HCT116 (cell line): ENCODE results near the gene SUGCT. TPM values are rescaled to one million over a fixed set of nuclear protein-coding genes. Genes with fewer than 3 reads are reported as not detected.

Experiments used
- ATAC-seq: fragments of 200-7000 bp; cut with Tn5 transposase; 2 replicates; pipeline ENCODE4 v1.9.1; 2020; ENCODE audit warnings: mild to moderate bottlenecking, moderate library complexity
- BruUV-seq: library from RNA; stranded (reverse); fragments of 400-500 nt; replicated peaks from 2 replicates; lab custom pipeline; 2021; lab: Mats Ljungman, UMichigan
- CTCF ChIA-PET: fragments of 300-600 bp; sonication (Branson Sonifier 250); formaldehyde crosslinking; loops from one replicate; lab custom pipeline; 2021; ENCODE audit warnings: antibody characterized with exemption; lab: Charles Lee
- POLR2A ChIA-PET: fragments of 300-600, 350-600 bp; sonication (Branson Sonifier 250); formaldehyde crosslinking; loops from one replicate; lab custom pipeline; 2021; ENCODE audit warnings: antibody characterized with exemption; lab: Charles Lee
- RAD21 ChIA-PET, 2 experiments: fragments of 300-600 bp; sonication (Branson Sonifier 250); formaldehyde crosslinking; loops; one replicate each; lab custom pipeline; 2023; ENCODE audit warnings: low total read pairs in 2 of 2; ENCODE audit not compliant: uncharacterized antibody in 2 of 2, unreplicated experiment in 2 of 2, low non-redundant PET in 1 of 2; lab: Charles Lee
- DNase-seq: peaks from one replicate; pipeline ENCODE4 v3.0.0-alpha.2; 2010; ENCODE audit warnings: low read depth, low spot score
- H2AFZ ChIP-seq: fragments of 200-600 bp; shearing (Covaris generic), sonication (generic); 2 replicates; pipeline ENCODE4 v1.6.1; 2017; ENCODE audit warnings: low read depth, mixed run types, mixed read lengths, antibody characterized with exemption, low read length; ENCODE audit not compliant: poor library complexity, severe bottlenecking
- H3K27ac ChIP-seq: 2 replicates; pipeline ENCODE4 v1.5.1; 2012; ENCODE audit warnings: low read depth, low read length
- H3K27me3 ChIP-seq: fragments of 200-600 bp; sonication (generic); 2 replicates; pipeline ENCODE4 v1.6.1; 2016; ENCODE audit warnings: mixed run types, low read length, mixed read lengths; ENCODE audit not compliant: insufficient read depth
- H3K36me3 ChIP-seq, 2 experiments: fragments of 200-500 bp in 1 of 2; fragments of 200-600 bp in 1 of 2; sonication (Bioruptor generic) in 1 of 2; sonication (generic) in 1 of 2; 2 replicates each; pipeline versions ENCODE4 v1.5.1 to v1.6.1; 2014 to 2016; ENCODE audit warnings: low read length in 2 of 2, inconsistent platforms in 1 of 2, mixed read lengths in 1 of 2, mixed run types in 1 of 2; ENCODE audit not compliant: insufficient read depth in 2 of 2, control insufficient read depth in 1 of 2
- H3K4me1 ChIP-seq, 2 experiments: fragments of 200-600 bp in 1 of 2; sonication (generic) in 1 of 2; 2 replicates each; pipeline versions ENCODE4 v1.5.1 to v1.6.1; 2012 to 2017; ENCODE audit warnings: low read length in 2 of 2, inconsistent platforms in 1 of 2, mild to moderate bottlenecking in 1 of 2, mixed read lengths in 1 of 2, mixed run types in 1 of 2, moderate library complexity in 1 of 2; ENCODE audit not compliant: insufficient read depth in 2 of 2, control insufficient read depth in 1 of 2
- H3K4me2 ChIP-seq: fragments of 200-600 bp; sonication (generic); 2 replicates; pipeline ENCODE4 v1.6.1; 2017; ENCODE audit warnings: mixed run types, low read length, mixed read lengths
- H3K4me3 ChIP-seq, 2 experiments: fragments of 200-600 bp in 1 of 2; sonication (generic) in 1 of 2; replicated peaks in 1 of 2; 2 replicates each; pipeline ENCODE4 v1.5.1; 2011 to 2016; ENCODE audit warnings: low read length in 2 of 2, control low read depth in 1 of 2, low read depth in 1 of 2, mild to moderate bottlenecking in 1 of 2, mixed read lengths in 1 of 2, mixed run types in 1 of 2
- H3K79me2 ChIP-seq: fragments of 200-600 bp; sonication (generic); 2 replicates; pipeline ENCODE4 v1.6.1; 2017; ENCODE audit warnings: mild to moderate bottlenecking, mixed run types, low read length, moderate library complexity, mixed read lengths; ENCODE audit not compliant: insufficient read depth
- H3K9ac ChIP-seq: fragments of 200-600 bp; sonication (generic); 2 replicates; pipeline ENCODE4 v1.6.1; 2016; ENCODE audit warnings: low read length, mixed read lengths
- H3K9me2 ChIP-seq: fragments of 200-600 bp; sonication (generic), shearing (Covaris generic); 2 replicates; pipeline ENCODE4 v1.6.1; 2017; ENCODE audit warnings: mixed run types, mild to moderate bottlenecking, moderate library complexity; ENCODE audit not compliant: insufficient read depth
- H3K9me3 ChIP-seq, 2 experiments: fragments of 200-500 bp in 1 of 2; fragments of 200-600 bp in 1 of 2; sonication (Bioruptor generic) in 1 of 2; sonication (generic) in 1 of 2; 2 replicates each; pipeline ENCODE4 v1.6.1; 2014 to 2017; ENCODE audit warnings: low read length in 2 of 2, mixed read lengths in 2 of 2, inconsistent platforms in 1 of 2, low read depth in 1 of 2, mild to moderate bottlenecking in 1 of 2, mixed run types in 1 of 2, moderate library complexity in 1 of 2; ENCODE audit not compliant: control insufficient read depth in 1 of 2, insufficient read depth in 1 of 2
- H4K20me1 ChIP-seq: fragments of 200-600 bp; sonication (generic), shearing (Covaris generic); 2 replicates; pipeline ENCODE4 v1.6.1; 2017; ENCODE audit warnings: mixed run types, mild to moderate bottlenecking, moderate library complexity; ENCODE audit not compliant: insufficient read depth
- EZH2 ChIP-seq: fragments of 200-600 bp; sonication (generic); IDR thresholded peaks from 2 replicates; pipeline ENCODE4 v1.6.1; 2017; ENCODE audit warnings: antibody characterized with exemption, mixed run types
- EZH2phosphoT487 ChIP-seq: fragments of 200-600 bp; IDR thresholded peaks from 2 replicates; pipeline ENCODE4 v1.6.1; 2018; ENCODE audit warnings: antibody characterized with exemption, borderline replicate concordance
- POLR2AphosphoS5 ChIP-seq: IDR thresholded peaks from 2 replicates; pipeline ENCODE4 v1.6.1; 2011; ENCODE audit warnings: mild to moderate bottlenecking, low read depth, low read length, moderate library complexity
- SIN3A ChIP-seq: IDR thresholded peaks from 2 replicates; pipeline ENCODE4 v1.6.1; 2012; ENCODE audit warnings: low read depth
- TCF7L2 ChIP-seq: IDR thresholded peaks from 2 replicates; pipeline ENCODE4 v1.7.0; 2011; ENCODE audit warnings: borderline replicate concordance, inconsistent platforms; ENCODE audit not compliant: insufficient read depth, insufficient read length; ENCODE audit errors: extremely low read depth
- ZNF274 ChIP-seq: fragments of 200-500 bp; sonication (Bioruptor generic); IDR thresholded peaks from 2 replicates; pipeline ENCODE4 v1.6.1; 2014; ENCODE audit warnings: mild to moderate bottlenecking, low read depth, low read length, inconsistent platforms
- intact Hi-C: fragments of 100-400 bp; cut with micrococcal nuclease; formaldehyde crosslinking; loops from 2 replicates; pipeline ENCODE4 v1.10.0; 2022
- total RNA-seq: library from RNA; stranded (reverse); gene quantifications from one replicate; pipeline ENCODE4 v1.2.1, GENCODE V29; 2021; ENCODE audit not compliant: unreplicated experiment
- TF ChIP-seq, protein P1 (sequence below): IDR thresholded peaks from 2 replicates; pipeline ENCODE4 v1.6.1; 2011; ENCODE audit warnings: mild to moderate bottlenecking, low read length, moderate library complexity; ENCODE audit not compliant: insufficient replicate concordance; ENCODE audit errors: extremely low read depth
- TF ChIP-seq, protein P2 (sequence below): IDR thresholded peaks from 2 replicates; pipeline ENCODE4 v1.6.1; 2012
- TF ChIP-seq, protein P3 (sequence below): IDR thresholded peaks from 2 replicates; pipeline ENCODE4 v1.6.1; 2012

Gene SUGCT
- total RNA-seq, 1 experiment from 2014 or later: 4.4 TPM

DNA sequence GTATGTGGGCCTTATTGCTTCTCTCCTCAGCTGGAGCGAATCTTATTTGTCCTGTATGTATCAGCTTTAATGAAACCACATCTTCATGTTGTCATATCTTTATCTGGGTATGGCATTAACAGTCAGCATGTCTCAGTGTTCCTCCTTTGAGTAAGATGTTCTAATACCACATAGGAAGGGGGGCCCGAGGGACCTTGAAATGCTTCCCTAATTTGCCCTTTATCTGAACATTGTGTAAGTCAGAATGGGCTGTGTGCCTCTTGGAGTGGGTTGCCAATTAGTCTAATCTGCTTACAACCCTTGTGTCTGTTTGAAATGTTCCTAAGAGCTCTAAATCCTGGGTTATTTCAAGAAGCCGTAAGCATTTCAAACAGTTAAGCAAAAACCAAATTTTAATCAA lies 623.8 kb downstream of the SUGCT start (continued):
- TF ChIP-seq, protein P1, sequence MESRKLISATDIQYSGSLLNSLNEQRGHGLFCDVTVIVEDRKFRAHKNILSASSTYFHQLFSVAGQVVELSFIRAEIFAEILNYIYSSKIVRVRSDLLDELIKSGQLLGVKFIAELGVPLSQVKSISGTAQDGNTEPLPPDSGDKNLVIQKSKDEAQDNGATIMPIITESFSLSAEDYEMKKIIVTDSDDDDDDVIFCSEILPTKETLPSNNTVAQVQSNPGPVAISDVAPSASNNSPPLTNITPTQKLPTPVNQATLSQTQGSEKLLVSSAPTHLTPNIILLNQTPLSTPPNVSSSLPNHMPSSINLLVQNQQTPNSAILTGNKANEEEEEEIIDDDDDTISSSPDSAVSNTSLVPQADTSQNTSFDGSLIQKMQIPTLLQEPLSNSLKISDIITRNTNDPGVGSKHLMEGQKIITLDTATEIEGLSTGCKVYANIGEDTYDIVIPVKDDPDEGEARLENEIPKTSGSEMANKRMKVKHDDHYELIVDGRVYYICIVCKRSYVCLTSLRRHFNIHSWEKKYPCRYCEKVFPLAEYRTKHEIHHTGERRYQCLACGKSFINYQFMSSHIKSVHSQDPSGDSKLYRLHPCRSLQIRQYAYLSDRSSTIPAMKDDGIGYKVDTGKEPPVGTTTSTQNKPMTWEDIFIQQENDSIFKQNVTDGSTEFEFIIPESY: no peak

DNA sequence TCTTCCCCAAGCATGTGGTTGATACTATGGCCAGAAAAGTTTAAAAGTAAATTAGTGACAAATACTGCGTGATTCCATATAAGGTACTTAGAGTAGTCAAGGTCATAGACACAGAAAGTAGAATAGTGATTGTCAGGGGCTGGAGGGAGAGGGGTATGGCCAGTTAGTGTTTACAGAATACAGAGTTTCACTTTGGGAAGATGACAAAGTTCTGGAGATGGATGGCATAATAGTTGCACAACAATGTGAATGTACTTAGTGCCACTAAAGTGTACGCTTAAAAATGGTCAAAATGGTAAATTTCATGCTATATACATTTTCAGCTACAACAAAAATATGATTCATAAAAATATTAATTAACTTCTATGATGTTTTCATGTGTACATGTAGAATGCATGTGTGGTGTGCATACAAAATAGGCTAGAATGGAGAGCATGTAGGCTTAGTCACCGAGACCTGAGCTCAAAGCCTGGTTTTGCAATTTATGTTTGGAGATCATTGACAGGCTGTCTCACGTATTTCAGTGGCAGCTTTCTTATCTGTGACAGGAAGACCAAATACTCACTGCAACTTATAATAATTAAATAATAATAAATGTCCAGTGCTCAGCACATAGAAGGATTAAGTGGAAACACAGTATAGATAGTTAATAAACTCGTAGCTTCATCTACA lies 625.6 kb downstream of the SUGCT start:
- H4K20me1 ChIP-seq: no peaks in the 10 kb centered on the region
- BruUV-seq: no TSS peak
- no peaks in the 10 kb centered on the region for H3K4me1 ChIP-seq
- ChIA-PET POLR2A (no interaction called here), RAD21 (no interaction called here), CTCF (no interaction called here)
- H3K9ac ChIP-seq: no peak overlapping the region
- ATAC-seq: no peak
- H3K4me2 ChIP-seq: no peak overlapping the region
- no peak overlapping the region for H2AFZ ChIP-seq
- intact Hi-C loops: no loop called here
- H3K9me2 ChIP-seq: no peaks in the 10 kb centered on the region
- no peak overlapping the region for H3K27ac ChIP-seq
- no peak overlapping the region for H3K4me3 ChIP-seq
- no peaks in the 10 kb centered on the region for H3K79me2 ChIP-seq
- no peaks in the 10 kb centered on the region for H3K9me3 ChIP-seq
- no peaks in the 10 kb centered on the region for H3K36me3 ChIP-seq
- H3K27me3 ChIP-seq: peaks cover 5% of the 10 kb centered on the region
- no peak for TF ChIP-seq ZNF274
- TF ChIP-seq EZH2phosphoT487: no peak
- TF ChIP-seq POLR2AphosphoS5: no peak
- TF ChIP-seq SIN3A: no peak
- no peak for TF ChIP-seq TCF7L2
- TF ChIP-seq, protein P2, sequence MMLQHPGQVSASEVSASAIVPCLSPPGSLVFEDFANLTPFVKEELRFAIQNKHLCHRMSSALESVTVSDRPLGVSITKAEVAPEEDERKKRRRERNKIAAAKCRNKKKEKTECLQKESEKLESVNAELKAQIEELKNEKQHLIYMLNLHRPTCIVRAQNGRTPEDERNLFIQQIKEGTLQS: no peak
- TF ChIP-seq EZH2: no peak
- TF ChIP-seq, protein P3, sequence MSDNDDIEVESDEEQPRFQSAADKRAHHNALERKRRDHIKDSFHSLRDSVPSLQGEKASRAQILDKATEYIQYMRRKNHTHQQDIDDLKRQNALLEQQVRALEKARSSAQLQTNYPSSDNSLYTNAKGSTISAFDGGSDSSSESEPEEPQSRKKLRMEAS: no peak
- DNase-seq: no peak
